GM11168 (cell line): ENCODE data around the gene R3HDM4.

Source experiments
- in situ Hi-C: fragments of 300-500 bp; cut with MboI; formaldehyde crosslinking; loops from one replicate; pipeline ENCODE4 v1.12.0; 2022; ENCODE audit warnings: low sequenced_read_pairs; ENCODE audit not compliant: unreplicated experiment

R3HDM4 gene

GRCh38 chr19:848386-848921, 64.6 kb downstream of the R3HDM4 start:
- in situ Hi-C loops: no loop called here
